Ecto neural progenitor cell (in vitro differentiated cells): ENCODE results near the gene CNTNAP2.
A peak's percentile ranks its signal among the peaks of the same experiment; 100 is the strongest.

ENCODE experiments used
- DNase-seq: peaks from one replicate; pipeline ENCODE4 v3.0.0-alpha.2; 2018; ENCODE audit warnings: low spot score

The CNTNAP2 gene

GRCh38 chr7:146690987-146691386, 574.4 kb downstream of the CNTNAP2 start:
- no peak for DNase-seq

GRCh38 chr7:146698995-146699610, 582.5 kb downstream of the CNTNAP2 start:
- DNase-seq = no peak

DNA sequence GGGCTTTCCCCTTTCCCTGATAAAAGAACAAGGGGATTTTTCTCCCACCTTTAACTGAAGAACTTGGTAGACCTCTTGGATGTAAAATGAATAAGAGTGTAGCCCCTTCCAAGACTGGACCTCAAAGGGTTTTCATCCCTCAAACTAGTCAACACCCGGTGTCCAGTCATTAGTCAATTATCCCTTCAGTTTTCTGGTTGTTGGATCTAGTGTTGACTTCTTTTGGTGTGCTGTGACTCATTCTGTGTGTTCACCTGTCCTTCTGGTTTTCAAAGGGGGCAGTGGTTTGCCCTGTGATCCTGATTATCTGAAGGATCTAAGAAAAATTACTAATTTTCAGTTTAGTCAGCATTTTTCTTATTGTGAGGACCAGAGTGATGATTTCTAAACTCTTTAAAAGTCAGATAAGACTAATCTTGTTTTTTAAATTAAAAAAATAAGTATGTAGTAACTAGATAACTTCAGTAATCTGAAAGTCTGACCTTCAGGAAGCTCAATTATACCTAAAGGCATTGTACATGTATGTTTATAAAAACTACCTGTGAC, 583.5 kb downstream of the CNTNAP2 start:
- no peak for DNase-seq

- no peak for DNase-seq
Observed at GRCh38 chr7:146701166-146701565, 584.6 kb downstream of the CNTNAP2 start.

GRCh38 chr7:146702898-146703297, 586.3 kb downstream of the CNTNAP2 start:
- DNase-seq = no peak

DNA sequence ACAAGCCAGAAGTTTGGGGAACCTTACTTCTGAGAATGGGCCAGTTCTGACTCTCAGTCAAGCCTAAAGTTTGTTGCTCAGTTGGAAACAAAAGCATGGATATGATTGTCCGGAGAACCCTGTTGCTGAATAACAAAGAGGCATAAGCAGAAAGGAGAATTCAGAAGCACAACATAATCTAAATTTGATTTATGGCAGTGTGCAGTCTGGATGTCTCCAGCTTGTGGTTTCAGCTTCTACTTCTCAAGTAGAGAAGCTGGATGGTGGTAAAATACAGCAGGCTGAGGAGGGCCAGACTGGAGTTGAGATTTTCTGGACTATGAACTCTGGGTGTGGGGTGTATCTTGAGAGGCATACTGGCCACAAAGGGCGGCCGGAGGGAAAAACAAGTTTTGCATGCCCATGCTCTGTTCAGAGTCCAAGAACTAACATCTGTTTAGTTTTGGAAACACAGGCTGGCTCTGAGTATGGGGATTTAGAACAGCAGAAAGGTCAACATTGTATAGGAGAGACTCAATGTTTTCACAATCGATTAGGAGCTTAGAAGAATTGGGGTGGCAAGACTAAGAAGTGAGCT, 592.9 kb downstream of the CNTNAP2 start:
- DNase-seq = no peak

- no peak for DNase-seq
Observed at GRCh38 chr7:146713205-146713604, 596.6 kb downstream of the CNTNAP2 start.

DNA sequence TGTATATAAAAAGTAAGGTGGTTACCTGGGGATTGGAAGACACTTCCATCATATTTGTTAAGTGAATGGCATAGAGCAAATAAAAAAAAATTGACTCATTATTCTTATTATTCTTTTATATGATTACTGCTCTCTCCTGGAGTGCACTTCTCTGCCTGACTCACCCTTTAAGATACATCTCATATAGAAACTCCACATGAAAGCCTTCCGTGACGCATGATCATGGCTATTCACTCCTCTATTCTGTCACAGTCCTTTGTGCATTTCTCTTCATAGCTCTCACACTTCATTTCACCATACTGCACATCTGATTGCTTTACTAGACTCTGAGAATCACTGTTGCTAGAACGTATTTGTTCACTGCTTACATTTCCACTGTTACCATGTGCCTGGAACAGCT, 597.3 kb downstream of the CNTNAP2 start:
- no peak for DNase-seq

GRCh38 chr7:146720195-146720594, 603.6 kb downstream of the CNTNAP2 start:
- no peak for DNase-seq

- no peak for DNase-seq
Observed at GRCh38 chr7:146722986-146723385, 606.4 kb downstream of the CNTNAP2 start.

- no peak for DNase-seq
Observed at GRCh38 chr7:146725520-146725919, 608.9 kb downstream of the CNTNAP2 start.

DNA sequence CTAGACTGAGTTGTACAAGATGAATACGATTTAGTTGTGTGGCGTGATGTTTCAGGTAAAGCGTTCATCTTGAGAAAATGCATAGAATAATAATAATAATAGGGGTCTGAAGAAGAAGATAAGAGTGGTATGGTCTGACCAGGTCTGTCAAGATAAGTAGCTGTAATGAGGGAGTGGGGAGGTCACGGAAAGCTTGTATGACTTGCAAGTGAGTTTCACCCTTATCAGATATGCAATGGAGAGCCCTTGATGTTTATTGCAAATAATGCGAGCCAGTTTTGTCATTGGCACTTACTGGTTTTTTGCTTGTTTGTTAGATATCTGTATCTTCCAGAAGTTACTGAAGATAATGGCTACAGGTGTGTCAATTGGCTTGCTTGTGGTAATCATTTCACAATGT, 611.5 kb downstream of the CNTNAP2 start:
- DNase-seq = no peak

GRCh38 chr7:146728611-146729010, 612.0 kb downstream of the CNTNAP2 start:
- no peak for DNase-seq

DNA sequence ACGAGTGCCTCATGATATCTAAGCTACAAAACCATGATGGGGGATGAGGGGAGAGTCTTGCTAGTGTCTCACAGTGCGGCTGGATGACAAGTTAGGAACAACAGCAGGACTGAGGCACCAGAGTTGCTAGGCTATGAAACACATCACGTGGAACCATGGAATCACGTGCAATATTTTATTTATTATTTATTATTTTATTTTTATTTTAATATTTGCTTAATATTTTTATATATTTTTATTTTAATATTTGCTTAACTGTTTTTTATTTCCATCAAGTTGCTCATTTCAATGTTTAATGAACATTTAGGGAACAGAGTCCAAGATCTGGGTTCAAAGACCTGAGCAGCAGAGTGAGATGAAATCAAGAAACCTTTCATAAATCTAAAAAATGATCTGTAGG, 614.6 kb downstream of the CNTNAP2 start:
- DNase-seq = no peak

- DNase-seq = no peak
Observed at GRCh38 chr7:146735992-146736391, 619.4 kb downstream of the CNTNAP2 start.

DNA sequence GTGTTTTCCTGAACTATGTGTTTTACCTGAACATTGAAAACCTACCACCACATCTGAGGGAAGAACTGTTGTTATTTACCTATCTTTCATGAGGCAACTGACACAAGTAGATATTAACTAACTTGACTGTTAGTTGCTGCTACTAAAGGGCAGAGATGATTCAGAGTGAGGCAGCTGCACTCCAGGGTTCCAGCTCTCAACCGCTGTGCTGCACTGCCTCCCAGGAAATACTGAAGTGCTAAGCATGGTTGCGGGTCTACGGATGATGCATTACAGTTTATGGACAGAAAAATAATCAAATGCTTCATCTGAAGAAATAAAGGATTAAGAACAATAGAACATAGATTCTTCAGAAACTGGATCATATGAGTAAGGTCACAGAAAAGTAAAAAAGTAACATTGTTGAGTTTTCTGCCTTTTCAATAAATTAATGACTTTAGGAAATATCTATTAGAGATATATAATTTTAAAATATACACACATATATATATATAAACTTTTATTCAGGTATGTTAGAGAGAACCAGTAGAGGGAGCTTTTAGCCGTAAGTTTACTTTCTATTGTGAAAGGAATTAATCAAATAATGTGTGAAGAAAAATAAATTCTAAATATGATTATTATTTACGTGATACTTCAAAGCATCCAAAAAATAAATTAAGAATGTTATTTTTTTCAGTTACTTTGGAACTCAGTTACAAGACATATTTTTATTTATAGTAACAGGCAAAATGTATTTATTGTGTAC, 620.0 kb downstream of the CNTNAP2 start:
- DNase-seq = no peak

DNA sequence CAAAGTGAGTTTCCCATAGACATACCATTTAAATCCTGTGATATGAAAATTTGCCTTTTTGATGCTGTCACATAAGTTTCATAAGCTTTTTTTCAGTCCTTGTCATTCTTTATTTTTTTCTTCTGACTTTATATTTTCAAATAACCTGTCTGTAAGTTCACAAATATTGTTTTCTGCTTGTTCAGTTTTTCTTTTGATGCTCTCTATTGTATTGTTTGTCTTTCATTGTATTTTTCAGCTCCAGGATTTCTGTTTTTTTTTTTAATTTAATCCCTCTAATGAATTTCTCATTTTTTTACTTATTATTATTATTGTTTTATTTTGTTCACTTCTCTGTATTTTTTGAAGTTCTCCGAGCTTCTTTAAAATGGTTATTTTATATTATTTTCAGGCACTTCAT, 623.4 kb downstream of the CNTNAP2 start:
- no peak for DNase-seq

DNA sequence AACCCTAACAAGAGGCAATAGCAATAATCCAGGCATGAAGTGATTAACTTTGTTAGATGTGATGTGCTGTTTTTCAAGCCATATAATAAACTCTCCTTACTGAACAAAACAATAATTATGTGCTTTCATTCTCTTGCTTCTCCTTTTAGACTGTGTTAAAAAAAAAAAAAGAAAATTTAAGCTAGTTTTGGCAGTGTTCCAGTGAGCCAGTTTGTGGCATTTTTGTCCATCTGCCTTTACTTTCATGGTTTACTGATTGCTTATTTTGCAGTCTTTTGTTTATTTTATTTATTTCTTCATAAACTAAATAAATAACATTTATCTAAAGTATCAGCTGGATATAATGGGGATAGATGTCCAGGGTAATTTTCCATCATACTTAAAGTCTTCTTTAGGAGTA, 625.3 kb downstream of the CNTNAP2 start:
- no peak for DNase-seq

- DNase-seq = no peak
Observed at GRCh38 chr7:146754385-146754784, 637.8 kb downstream of the CNTNAP2 start.

GRCh38 chr7:146755585-146755984, 639.0 kb downstream of the CNTNAP2 start:
- DNase-seq = no peak

DNA sequence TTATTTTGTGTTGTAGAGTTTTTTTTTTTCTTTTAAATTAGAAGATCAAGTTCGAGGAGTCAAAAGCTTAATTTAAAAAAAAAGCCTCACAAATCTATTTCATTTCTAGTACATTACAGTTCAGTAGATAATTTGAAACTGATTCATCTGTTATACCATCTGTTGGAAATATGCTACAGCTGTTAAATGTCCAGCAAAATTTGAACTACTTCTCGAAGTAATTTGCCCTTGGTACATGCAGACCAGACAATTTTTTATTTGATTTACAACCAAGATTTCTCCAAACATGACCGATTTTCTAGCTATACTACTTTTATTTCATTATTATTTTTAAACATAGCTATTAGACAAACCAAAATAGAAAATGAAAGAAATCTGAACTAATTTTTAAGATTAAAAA, 647.9 kb downstream of the CNTNAP2 start:
- no peak for DNase-seq

GRCh38 chr7:146768957-146769356, 652.4 kb downstream of the CNTNAP2 start:
- no peak for DNase-seq

- peak; percentile 60 for DNase-seq
Observed at GRCh38 chr7:146772601-146773000, 656.0 kb downstream of the CNTNAP2 start.
